ENCODE data around the gene TMEM170A.
"Not testable (repeated sequence)": the region's sequence is repeated elsewhere in the genome, so short reads cannot be mapped to it uniquely, and the experiment has no call there.

Gene TMEM170A

GRCh38 chr16:75479421-75479990, 15.0 kb upstream of the TMEM170A start:
- DNase-seq, result no peak

- DNase-seq, result no peak
These were observed 14.2 kb upstream of the TMEM170A start for GRCh38 chr16:75478480-75479345.

- no peak for DNase-seq
These were observed 13.4 kb upstream of the TMEM170A start for GRCh38 chr16:75477680-75478473.

- DNase-seq, result no peak
These were observed 12.3 kb upstream of the TMEM170A start for GRCh38 chr16:75476817-75477216.

GRCh38 chr16:75475420-75475847, 10.9 kb upstream of the TMEM170A start:
- no peak for DNase-seq

- DNase-seq, result no peak
These were observed 8.7 kb upstream of the TMEM170A start for GRCh38 chr16:75472908-75473877.

GRCh38 chr16:75471723-75472633, 7.5 kb upstream of the TMEM170A start:
- DNase-seq, result no peak

GRCh38 chr16:75466760-75467159, 2.3 kb upstream of the TMEM170A start:
- no peak for DNase-seq

GRCh38 chr16:75463389-75464121, 934 bp downstream of the TMEM170A start:
- DNase-seq, result peak in 3 of 4 experiments; percentile 13 to 41 (median 34)

GRCh38 chr16:75462806-75463205, 1.7 kb downstream of the TMEM170A start:
- no peak for DNase-seq

GRCh38 chr16:75461575-75461974, 2.9 kb downstream of the TMEM170A start:
- DNase-seq, result no peak

- no peak for DNase-seq
These were observed 4.0 kb downstream of the TMEM170A start for GRCh38 chr16:75460446-75460845.

GRCh38 chr16:75459691-75460090, 4.8 kb downstream of the TMEM170A start:
- DNase-seq, result no peak

- no peak for DNase-seq
These were observed 6.0 kb downstream of the TMEM170A start for GRCh38 chr16:75458439-75458838.

- DNase-seq, result no peak
These were observed 6.5 kb downstream of the TMEM170A start for GRCh38 chr16:75458029-75458428.

GRCh38 chr16:75457485-75458021, 6.9 kb downstream of the TMEM170A start:
- DNase-seq, result no peak

- no peak for DNase-seq
These were observed 7.5 kb downstream of the TMEM170A start for GRCh38 chr16:75456971-75457370.

GRCh38 chr16:75456486-75456885, 8.0 kb downstream of the TMEM170A start:
- DNase-seq, result not testable (repeated sequence)

- no peak for DNase-seq
These were observed 8.8 kb downstream of the TMEM170A start for GRCh38 chr16:75455677-75456076.
